Measurements from ENCODE around the gene PDE2A.

DNA sequence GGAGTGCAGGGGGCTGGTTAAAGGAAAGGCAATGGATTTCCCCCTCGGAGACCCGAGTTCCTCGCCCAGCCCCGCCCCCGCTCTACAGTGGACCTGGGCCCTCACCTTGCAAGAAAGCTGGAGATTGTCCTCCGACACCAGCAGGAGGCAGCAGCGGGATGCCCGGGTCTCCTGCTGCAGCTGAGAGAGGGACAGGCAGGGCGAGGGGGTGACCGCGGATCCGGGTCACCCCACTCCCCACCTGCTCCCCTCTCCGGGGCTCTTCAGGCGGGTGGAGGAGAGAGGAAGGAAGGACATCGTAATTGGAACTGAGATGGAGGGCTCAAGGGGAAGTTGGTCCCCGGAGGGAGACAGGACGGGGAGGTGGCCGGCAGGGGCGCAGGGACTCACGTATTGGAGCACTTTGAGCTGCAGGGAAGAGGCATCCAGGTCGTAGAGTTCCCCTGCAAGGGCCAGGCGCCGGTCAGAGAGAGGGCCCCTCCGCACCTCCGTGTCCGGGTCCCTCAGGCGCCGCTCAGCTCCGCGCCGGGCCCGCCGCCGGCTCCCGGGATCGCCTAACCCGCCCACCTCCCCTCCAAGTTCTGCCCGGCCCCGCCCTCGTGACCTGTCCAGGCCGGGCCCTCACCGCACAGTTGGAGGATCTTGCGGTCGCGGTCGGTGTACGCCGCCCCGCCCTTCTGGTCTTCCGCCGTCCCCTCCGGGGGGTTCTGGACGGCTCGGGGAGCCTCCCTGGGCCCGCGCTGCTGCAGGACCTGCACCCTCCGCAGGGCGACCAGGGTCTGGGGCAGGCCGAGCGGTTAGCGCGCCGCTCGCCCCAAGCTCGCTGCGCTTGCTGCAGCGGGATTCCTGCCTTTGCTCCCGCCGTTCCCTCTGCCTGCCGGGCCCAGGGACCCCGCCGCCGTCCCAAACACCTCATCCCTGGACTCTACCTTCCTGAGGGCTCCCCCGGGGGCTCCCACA is 84.1 kb downstream of the PDE2A start:
- no peak for TF ChIP-seq POLR2A (IDR thresholded peaks at IDR 0.05)
- TF ChIP-seq, protein P1, sequence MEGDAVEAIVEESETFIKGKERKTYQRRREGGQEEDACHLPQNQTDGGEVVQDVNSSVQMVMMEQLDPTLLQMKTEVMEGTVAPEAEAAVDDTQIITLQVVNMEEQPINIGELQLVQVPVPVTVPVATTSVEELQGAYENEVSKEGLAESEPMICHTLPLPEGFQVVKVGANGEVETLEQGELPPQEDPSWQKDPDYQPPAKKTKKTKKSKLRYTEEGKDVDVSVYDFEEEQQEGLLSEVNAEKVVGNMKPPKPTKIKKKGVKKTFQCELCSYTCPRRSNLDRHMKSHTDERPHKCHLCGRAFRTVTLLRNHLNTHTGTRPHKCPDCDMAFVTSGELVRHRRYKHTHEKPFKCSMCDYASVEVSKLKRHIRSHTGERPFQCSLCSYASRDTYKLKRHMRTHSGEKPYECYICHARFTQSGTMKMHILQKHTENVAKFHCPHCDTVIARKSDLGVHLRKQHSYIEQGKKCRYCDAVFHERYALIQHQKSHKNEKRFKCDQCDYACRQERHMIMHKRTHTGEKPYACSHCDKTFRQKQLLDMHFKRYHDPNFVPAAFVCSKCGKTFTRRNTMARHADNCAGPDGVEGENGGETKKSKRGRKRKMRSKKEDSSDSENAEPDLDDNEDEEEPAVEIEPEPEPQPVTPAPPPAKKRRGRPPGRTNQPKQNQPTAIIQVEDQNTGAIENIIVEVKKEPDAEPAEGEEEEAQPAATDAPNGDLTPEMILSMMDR (IDR thresholded peaks at IDR 0.05): peak in 4 of 6 experiments; percentile 9 to 47 (median 32)
